ENCODE data around the gene BABAM1.

BABAM1 gene

GRCh38 chr19:17302391-17303166 is 35.3 kb downstream of the BABAM1 start:
- no peaks in the 10 kb centered on the region for H3K27me3 ChIP-seq (replicated peaks)
- no peaks in the 10 kb centered on the region for H3K36me3 ChIP-seq (replicated peaks)
- TF ChIP-seq CTCF (IDR thresholded peaks at IDR 0.05; ENCODE audit: low read depth, low read length, missing control alignments) = no peak
- H3K27ac ChIP-seq = no peak overlapping the region
- DNase-seq = no peak
- peak overlapping the region; percentile 61 for H3K4me3 ChIP-seq (ENCODE audit: low read depth, low read length)
- in situ Hi-C loops (cut with HindIII; ENCODE audit: low pct_ligation_motif_present, low sequenced_read_pairs) = no loop called here

- DNase-seq = peak; percentile 89
- Histone ChIP-seq H3K4me3 (ENCODE audit: low read depth, low read length) (peak within 1 kb of the TSS; percentile 61), H3K36me3 (replicated peaks) (no peaks in the 10 kb centered on the region), H3K27ac (no peak within 1 kb of the TSS), H3K27me3 (replicated peaks) (no peaks in the 10 kb centered on the region)
- in situ Hi-C loops (cut with HindIII; ENCODE audit: low pct_ligation_motif_present, low sequenced_read_pairs) = no loop called here
- TF ChIP-seq CTCF (IDR thresholded peaks at IDR 0.05; ENCODE audit: low read depth, low read length, missing control alignments) = peak; percentile 38
Measured at GRCh38 chr19:17303167-17303939, 36.1 kb downstream of the BABAM1 start, which contains the start of gene ABHD8. Gene ABHD8 (minus strand): TSS chr19:17303425. CDS start chr19:17301616, 1,809 bp downstream.

GRCh38 chr19:17303940-17304267 is 36.7 kb downstream of the BABAM1 start:
- no peak for DNase-seq
- no peak for TF ChIP-seq CTCF (IDR thresholded peaks at IDR 0.05; ENCODE audit: low read depth, low read length, missing control alignments)
- Histone ChIP-seq H3K27me3 (replicated peaks) (no peaks in the 10 kb centered on the region), H3K4me3 (ENCODE audit: low read depth, low read length) (no peak overlapping the region), H3K36me3 (replicated peaks) (no peaks in the 10 kb centered on the region), H3K27ac (no peak overlapping the region)
- in situ Hi-C loops (cut with HindIII; ENCODE audit: low pct_ligation_motif_present, low sequenced_read_pairs) = no loop called here

- TF ChIP-seq CTCF (IDR thresholded peaks at IDR 0.05; ENCODE audit: low read depth, low read length, missing control alignments) = no peak
- H3K4me3 ChIP-seq (ENCODE audit: low read depth, low read length) = no peak overlapping the region
Measured at GRCh38 chr19:17304386-17305215, 37.4 kb downstream of the BABAM1 start.

GRCh38 chr19:17305216-17305516 is 37.9 kb downstream of the BABAM1 start:
- no peak for DNase-seq
- in situ Hi-C loops (cut with HindIII; ENCODE audit: low pct_ligation_motif_present, low sequenced_read_pairs) = no loop called here
- Histone ChIP-seq H3K27me3 (replicated peaks) (no peaks in the 10 kb centered on the region), H3K4me3 (ENCODE audit: low read depth, low read length) (peak overlapping the region; percentile 84), H3K36me3 (replicated peaks) (no peaks in the 10 kb centered on the region), H3K27ac (no peak overlapping the region)
- TF ChIP-seq CTCF (IDR thresholded peaks at IDR 0.05; ENCODE audit: low read depth, low read length, missing control alignments) = no peak

More at GRCh38 chr19:17304386-17305215, 37.4 kb downstream of the BABAM1 start:
- Histone ChIP-seq H3K27ac (no peak overlapping the region), H3K36me3 (replicated peaks) (no peaks in the 10 kb centered on the region), H3K27me3 (replicated peaks) (no peaks in the 10 kb centered on the region)
- in situ Hi-C loops (cut with HindIII; ENCODE audit: low pct_ligation_motif_present, low sequenced_read_pairs) = no loop called here
- DNase-seq = no peak
